Ovary (tissue), 3 donors: Measurements from ENCODE around the gene PACC1.

Experiments
- POLR2A ChIP-seq: fragments of 450-650 bp; IDR thresholded peaks from one replicate; pipeline ENCODE4 v1.6.1; 2017; ENCODE audit warnings: antibody characterized with exemption, mild to moderate bottlenecking, moderate library complexity
- TF ChIP-seq, protein P1 (sequence below), 3 donors: fragments of 450-650 bp in 2 of 3; fragments of 200-600 bp in 1 of 3; IDR thresholded peaks; one replicate each; pipeline versions ENCODE4 v1.5.1 to v1.8.0; 2016 to 2022; ENCODE audit warnings: antibody characterized with exemption in 3 of 3, mild to moderate bottlenecking in 1 of 3
- donor health status: DM: no; HTN: no; CAD: no.

DNA sequence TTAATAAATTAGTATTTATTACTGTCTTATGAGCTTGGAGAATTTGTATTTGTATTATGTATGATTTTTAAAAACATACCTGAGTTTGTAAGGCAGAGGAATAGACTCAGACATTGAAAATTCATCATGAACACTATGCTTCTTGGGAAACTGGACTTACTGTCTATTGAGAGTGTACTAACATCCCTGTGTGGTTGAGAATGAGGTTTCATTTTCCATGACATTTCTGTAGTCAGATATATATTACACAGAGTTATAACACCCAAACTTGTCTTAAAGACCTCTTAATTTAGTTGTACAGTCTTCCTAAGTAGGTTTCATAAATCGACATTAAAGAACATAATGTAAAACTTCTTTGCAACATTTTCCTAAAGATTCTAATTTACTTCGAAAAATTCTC is 99.5 kb downstream of the PACC1 start:
- TF ChIP-seq POLR2A: no peak
- TF ChIP-seq, protein P1, sequence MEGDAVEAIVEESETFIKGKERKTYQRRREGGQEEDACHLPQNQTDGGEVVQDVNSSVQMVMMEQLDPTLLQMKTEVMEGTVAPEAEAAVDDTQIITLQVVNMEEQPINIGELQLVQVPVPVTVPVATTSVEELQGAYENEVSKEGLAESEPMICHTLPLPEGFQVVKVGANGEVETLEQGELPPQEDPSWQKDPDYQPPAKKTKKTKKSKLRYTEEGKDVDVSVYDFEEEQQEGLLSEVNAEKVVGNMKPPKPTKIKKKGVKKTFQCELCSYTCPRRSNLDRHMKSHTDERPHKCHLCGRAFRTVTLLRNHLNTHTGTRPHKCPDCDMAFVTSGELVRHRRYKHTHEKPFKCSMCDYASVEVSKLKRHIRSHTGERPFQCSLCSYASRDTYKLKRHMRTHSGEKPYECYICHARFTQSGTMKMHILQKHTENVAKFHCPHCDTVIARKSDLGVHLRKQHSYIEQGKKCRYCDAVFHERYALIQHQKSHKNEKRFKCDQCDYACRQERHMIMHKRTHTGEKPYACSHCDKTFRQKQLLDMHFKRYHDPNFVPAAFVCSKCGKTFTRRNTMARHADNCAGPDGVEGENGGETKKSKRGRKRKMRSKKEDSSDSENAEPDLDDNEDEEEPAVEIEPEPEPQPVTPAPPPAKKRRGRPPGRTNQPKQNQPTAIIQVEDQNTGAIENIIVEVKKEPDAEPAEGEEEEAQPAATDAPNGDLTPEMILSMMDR (IDR thresholded peaks at IDR 0.05): no peak
